HepG2 (cell line): Measurements from ENCODE around the gene TPPP3. TPM values are rescaled to one million over a fixed set of nuclear protein-coding genes. Genes with fewer than 3 reads are reported as not detected.

Experiments
- BHLHE40 ChIP-seq: IDR thresholded peaks from 2 replicates; pipeline ENCODE4 v1.6.1; 2011; ENCODE audit warnings: low read length, improper control_type of control experiment
- CHD2 ChIP-seq: IDR thresholded peaks from 2 replicates; pipeline ENCODE4 v1.6.1; 2011; ENCODE audit warnings: low read depth, low read length, improper control_type of control experiment
- CHD4 ChIP-seq: fragments of 200-600 bp; sonication (generic); IDR thresholded peaks from 2 replicates; pipeline ENCODE4 v1.7.0; 2017; ENCODE audit warnings: mild to moderate bottlenecking, low read length, borderline replicate concordance
- DRAP1 ChIP-seq: IDR thresholded peaks from 2 replicates; pipeline ENCODE4 v1.6.1; 2016; ENCODE audit warnings: missing genetic modification reagents, missing compliant biosample characterization
- E2F5 ChIP-seq: sonication (generic); formaldehyde crosslinking; conservative IDR thresholded peaks from 2 replicates; pipeline ENCODE4 v1.4.0; 2020; ENCODE audit warnings: missing genetic modification reagents
- HBP1 ChIP-seq: IDR thresholded peaks from 2 replicates; pipeline ENCODE4 v1.6.1; 2016; ENCODE audit warnings: low read depth, control low read depth
- HCFC1 ChIP-seq: fragments of 150-350 bp; IDR thresholded peaks from 2 replicates; pipeline ENCODE4 v1.6.1; 2014; ENCODE audit warnings: low read depth, low read length
- HDAC1 ChIP-seq: sonication (generic); formaldehyde crosslinking; IDR thresholded peaks from 2 replicates; pipeline ENCODE4 v1.5.1; 2020; ENCODE audit warnings: mild to moderate bottlenecking, missing genetic modification reagents
- HOXA7 ChIP-seq: sonication (generic); formaldehyde crosslinking; IDR thresholded peaks from 2 replicates; pipeline ENCODE4 v1.8.1; 2022; ENCODE audit warnings: mild to moderate bottlenecking, missing genetic modification reagents, moderate library complexity
- MIER3 ChIP-seq: IDR thresholded peaks from 2 replicates; pipeline ENCODE4 v1.6.1; 2016; ENCODE audit warnings: missing compliant biosample characterization, borderline replicate concordance
- PAWR ChIP-seq: sonication (generic); formaldehyde crosslinking; IDR thresholded peaks from 2 replicates; pipeline ENCODE4 v1.4.0; 2020; ENCODE audit warnings: missing genetic modification reagents, mild to moderate bottlenecking, borderline replicate concordance
- PRMT3 ChIP-seq: sonication (generic); formaldehyde crosslinking; IDR thresholded peaks from 2 replicates; pipeline ENCODE4 v1.8.1; 2022; ENCODE audit warnings: low read depth, mild to moderate bottlenecking, moderate library complexity, missing genetic modification reagents, borderline replicate concordance
- RBAK ChIP-seq: sonication (generic); formaldehyde crosslinking; IDR thresholded peaks from 2 replicates; pipeline ENCODE4 v1.5.1; 2020; ENCODE audit warnings: mild to moderate bottlenecking, missing genetic modification reagents
- SOX6 ChIP-seq, 2 experiments: fragments of 450-650 bp in 1 of 2; sonication (generic) in 1 of 2; formaldehyde crosslinking in 1 of 2; IDR thresholded peaks; 2 replicates each; pipeline versions ENCODE4 v1.4.0 to v1.6.1; 2017 to 2020; ENCODE audit warnings: antibody characterized with exemption in 1 of 2, mild to moderate bottlenecking in 1 of 2, missing genetic modification reagents in 1 of 2
- TAF15 ChIP-seq: fragments of 200-400 bp; formaldehyde crosslinking; IDR thresholded peaks from one replicate; pipeline ENCODE4 v1.6.1; 2018; ENCODE audit warnings: mild to moderate bottlenecking, low read depth, low read length; ENCODE audit not compliant: poor library complexity, severe bottlenecking
- TEAD2 ChIP-seq: sonication (generic); formaldehyde crosslinking; IDR thresholded peaks from 2 replicates; pipeline ENCODE4 v1.9.0; 2021; ENCODE audit warnings: missing genetic modification reagents
- ZNF18 ChIP-seq: sonication (generic); formaldehyde crosslinking; IDR thresholded peaks from 2 replicates; pipeline ENCODE4 v1.8.0; 2022; ENCODE audit warnings: mild to moderate bottlenecking, missing genetic modification reagents; ENCODE audit not compliant: insufficient replicate concordance
- ZNF549 ChIP-seq: sonication (generic); formaldehyde crosslinking; IDR thresholded peaks from 2 replicates; pipeline ENCODE4 v1.5.0; 2020; ENCODE audit warnings: missing genetic modification reagents
- polyA plus RNA-seq, 8 experiments: library from polyadenylated mRNA; depleted of rRNA in 3 of 8; stranded (reverse) in 7 of 8; unstranded in 1 of 8; fragments of >200 nt; fragmentation: Illumina TruSeq in 4 of 8; extraction: Trizol in 4 of 8; gene quantifications; 2 replicates each; pipeline versions ENCODE4 v1.2.1 to v1.2.3, GENCODE V29; 2011 to 2016; ENCODE audit warnings: low read depth in 4 of 8, missing spikeins in 1 of 8, mixed read lengths in 1 of 8; ENCODE audit not compliant: insufficient read depth in 1 of 8
- total RNA-seq, 5 experiments: library from RNA; depleted of rRNA; stranded (reverse); fragments of >200 nt; fragmentation: Illumina TruSeq; extraction: Trizol; gene quantifications; 2 replicates each; pipeline ENCODE4 v1.2.3, GENCODE V29; 2016; ENCODE audit warnings: low read depth in 1 of 5
- TF ChIP-seq, protein P1 (sequence below): sonication (generic); formaldehyde crosslinking; IDR thresholded peaks from 2 replicates; pipeline ENCODE4 v1.5.1; 2020; ENCODE audit warnings: missing genetic modification reagents, mild to moderate bottlenecking, borderline replicate concordance
- TF ChIP-seq, protein P2 (sequence below): sonication (generic); formaldehyde crosslinking; IDR thresholded peaks from 2 replicates; pipeline ENCODE4 v1.4.0; 2020; ENCODE audit warnings: missing genetic modification reagents, mild to moderate bottlenecking, borderline replicate concordance

Gene TPPP3
- total and polyA plus RNA-seq, 2 of the 13 experiments (the other 11 are each of a cell fraction or from before 2014, with no cell fraction given) = 0.16 to 0.44 TPM

DNA sequence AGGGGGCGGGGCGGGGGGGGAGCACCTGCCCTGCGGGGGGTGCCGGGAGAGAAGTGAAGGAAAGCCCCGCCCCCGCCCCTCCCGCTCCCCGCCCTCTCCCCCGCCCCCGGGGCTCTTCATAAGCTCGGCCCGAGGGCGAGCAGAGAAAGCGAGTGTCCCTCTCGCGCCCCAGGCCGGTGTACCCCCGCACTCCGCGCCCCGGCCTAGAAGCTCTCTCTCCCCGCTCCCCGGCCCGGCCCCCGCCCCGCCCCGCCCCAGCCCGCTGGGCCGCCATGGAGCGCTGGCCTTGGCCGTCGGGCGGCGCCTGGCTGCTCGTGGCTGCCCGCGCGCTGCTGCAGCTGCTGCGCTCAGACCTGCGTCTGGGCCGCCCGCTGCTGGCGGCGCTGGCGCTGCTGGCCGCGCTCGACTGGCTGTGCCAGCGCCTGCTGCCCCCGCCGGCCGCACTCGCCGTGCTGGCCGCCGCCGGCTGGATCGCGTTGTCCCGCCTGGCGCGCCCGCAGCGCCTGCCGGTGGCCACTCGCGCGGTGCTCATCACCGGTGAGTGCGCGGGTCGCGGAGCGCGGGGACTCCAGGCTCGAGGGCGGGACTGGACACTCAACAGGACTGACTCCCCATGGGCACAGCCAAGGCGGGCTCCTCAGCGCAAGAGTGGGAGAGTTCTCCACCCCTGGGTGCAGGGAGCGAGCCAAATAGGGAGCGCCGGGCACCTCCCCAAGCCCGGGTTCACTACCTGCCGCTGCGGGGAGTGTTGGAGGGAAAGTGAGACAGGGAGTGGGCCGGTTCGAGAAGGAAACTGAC, 37.9 kb upstream of the TPPP3 start, which contains the start of gene HSD11B2 (continued):
- TF ChIP-seq HBP1 (CRISPR knock-in tag) (no peak), CHD4 (no peak), SOX6 (IDR thresholded peaks at IDR 0.05) (no peak), SOX6 (CRISPR knock-in tag; IDR thresholded peaks at IDR 0.05) (no peak), MIER3 (CRISPR knock-in tag) (no peak), HCFC1 (no peak), TAF15 (peak; percentile 65), ZNF549 (no peak), ZNF18 (no peak), HDAC1 (CRISPR knock-in tag) (no peak), CHD2 (no peak), E2F5 (peak; percentile 69), BHLHE40 (no peak), PAWR (CRISPR knock-in tag) (no peak), HOXA7 (CRISPR knock-in tag) (no peak), DRAP1 (CRISPR knock-in tag) (peak; percentile 30; the same call in 1 of the 2 replicates), PRMT3 (CRISPR knock-in tag) (no peak), TEAD2 (no peak), RBAK (no peak)
- TF ChIP-seq, protein P1, sequence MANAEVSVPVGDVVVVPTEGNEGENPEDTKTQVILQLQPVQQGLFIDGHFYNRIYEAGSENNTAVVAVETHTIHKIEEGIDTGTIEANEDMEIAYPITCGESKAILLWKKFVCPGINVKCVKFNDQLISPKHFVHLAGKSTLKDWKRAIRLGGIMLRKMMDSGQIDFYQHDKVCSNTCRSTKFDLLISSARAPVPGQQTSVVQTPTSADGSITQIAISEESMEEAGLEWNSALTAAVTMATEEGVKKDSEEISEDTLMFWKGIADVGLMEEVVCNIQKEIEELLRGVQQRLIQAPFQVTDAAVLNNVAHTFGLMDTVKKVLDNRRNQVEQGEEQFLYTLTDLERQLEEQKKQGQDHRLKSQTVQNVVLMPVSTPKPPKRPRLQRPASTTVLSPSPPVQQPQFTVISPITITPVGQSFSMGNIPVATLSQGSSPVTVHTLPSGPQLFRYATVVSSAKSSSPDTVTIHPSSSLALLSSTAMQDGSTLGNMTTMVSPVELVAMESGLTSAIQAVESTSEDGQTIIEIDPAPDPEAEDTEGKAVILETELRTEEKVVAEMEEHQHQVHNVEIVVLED (CRISPR knock-in tag) = no peak
- TF ChIP-seq, protein P2, sequence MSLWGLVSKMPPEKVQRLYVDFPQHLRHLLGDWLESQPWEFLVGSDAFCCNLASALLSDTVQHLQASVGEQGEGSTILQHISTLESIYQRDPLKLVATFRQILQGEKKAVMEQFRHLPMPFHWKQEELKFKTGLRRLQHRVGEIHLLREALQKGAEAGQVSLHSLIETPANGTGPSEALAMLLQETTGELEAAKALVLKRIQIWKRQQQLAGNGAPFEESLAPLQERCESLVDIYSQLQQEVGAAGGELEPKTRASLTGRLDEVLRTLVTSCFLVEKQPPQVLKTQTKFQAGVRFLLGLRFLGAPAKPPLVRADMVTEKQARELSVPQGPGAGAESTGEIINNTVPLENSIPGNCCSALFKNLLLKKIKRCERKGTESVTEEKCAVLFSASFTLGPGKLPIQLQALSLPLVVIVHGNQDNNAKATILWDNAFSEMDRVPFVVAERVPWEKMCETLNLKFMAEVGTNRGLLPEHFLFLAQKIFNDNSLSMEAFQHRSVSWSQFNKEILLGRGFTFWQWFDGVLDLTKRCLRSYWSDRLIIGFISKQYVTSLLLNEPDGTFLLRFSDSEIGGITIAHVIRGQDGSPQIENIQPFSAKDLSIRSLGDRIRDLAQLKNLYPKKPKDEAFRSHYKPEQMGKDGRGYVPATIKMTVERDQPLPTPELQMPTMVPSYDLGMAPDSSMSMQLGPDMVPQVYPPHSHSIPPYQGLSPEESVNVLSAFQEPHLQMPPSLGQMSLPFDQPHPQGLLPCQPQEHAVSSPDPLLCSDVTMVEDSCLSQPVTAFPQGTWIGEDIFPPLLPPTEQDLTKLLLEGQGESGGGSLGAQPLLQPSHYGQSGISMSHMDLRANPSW (CRISPR knock-in tag) = no peak
